Stomach smooth muscle (tissue), 2 donors: Measurements from ENCODE around the gene CCL28.
"Not testable (repeated sequence)": the region's sequence is repeated elsewhere in the genome, so short reads cannot be mapped to it uniquely, and the experiment has no call there.

Source experiments
- H3K27ac ChIP-seq: one replicate; pipeline ENCODE4 v1.7.0; 2013; ENCODE audit warnings: mild to moderate bottlenecking, low read length, inconsistent platforms
- H3K27me3 ChIP-seq, 2 donors: one replicate each; pipeline ENCODE4 v1.7.0; 2013; ENCODE audit warnings: low read length in 2 of 2; ENCODE audit not compliant: insufficient read depth in 2 of 2, control insufficient read depth in 1 of 2
- H3K36me3 ChIP-seq, 2 donors: one replicate each; pipeline ENCODE4 v1.7.0; 2013; ENCODE audit warnings: low read length in 2 of 2; ENCODE audit not compliant: control insufficient read depth in 2 of 2, insufficient read depth in 2 of 2
- H3K4me1 ChIP-seq: one replicate; pipeline ENCODE4 v1.7.0; 2013; ENCODE audit warnings: low read length; ENCODE audit not compliant: control insufficient read depth, insufficient read depth
- H3K4me3 ChIP-seq, 2 donors: one replicate each; pipeline ENCODE4 v1.7.0; 2013; ENCODE audit warnings: low read length in 2 of 2
- H3K9ac ChIP-seq, 2 donors: one replicate each; pipeline ENCODE4 v1.7.0; 2013; ENCODE audit warnings: low read length in 2 of 2, mild to moderate bottlenecking in 1 of 2
- H3K9me3 ChIP-seq, 2 donors: one replicate each; pipeline ENCODE4 v1.7.0; 2013; ENCODE audit warnings: low read length in 2 of 2; ENCODE audit not compliant: control insufficient read depth in 2 of 2
- donor health status: healthy.
- donor health status: Pancreatic carcinoma.

CCL28 gene, protein sequence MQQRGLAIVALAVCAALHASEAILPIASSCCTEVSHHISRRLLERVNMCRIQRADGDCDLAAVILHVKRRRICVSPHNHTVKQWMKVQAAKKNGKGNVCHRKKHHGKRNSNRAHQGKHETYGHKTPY

DNA sequence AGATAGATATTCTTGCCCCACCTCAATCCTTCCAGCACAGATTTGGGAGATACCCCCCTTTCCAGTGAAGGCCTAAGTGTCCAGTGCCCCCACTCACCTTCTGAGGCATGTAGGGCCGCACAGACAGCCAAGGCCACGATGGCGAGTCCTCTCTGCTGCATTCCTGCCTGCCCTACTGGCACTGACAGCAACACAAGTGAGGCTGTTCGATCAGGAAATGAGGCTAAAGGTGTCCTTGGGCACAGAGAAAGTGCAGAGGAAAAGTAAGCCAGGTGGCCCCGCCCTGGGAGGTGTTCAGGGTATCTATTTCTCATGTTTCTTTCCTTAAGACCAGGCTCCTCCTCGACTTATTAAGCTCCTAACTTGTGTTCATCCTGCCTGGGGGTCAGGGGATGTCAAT lies at the start of gene CCL28:
CCL28 (minus strand) TSS at position 236 of the 400 bp plus-strand sequence; CDS start at position 161, 75 bp downstream.
- Histone ChIP-seq H3K27ac (no peak within 1 kb of the TSS), H3K36me3 (no peaks in the 10 kb centered on the region), H3K27me3 (no peaks in the 10 kb centered on the region), H3K4me3 (no peak within 1 kb of the TSS), H3K9me3 (no peaks in the 10 kb centered on the region), H3K9ac (no peak within 1 kb of the TSS), H3K4me1 (peaks cover 2% of the 10 kb centered on the region)

DNA sequence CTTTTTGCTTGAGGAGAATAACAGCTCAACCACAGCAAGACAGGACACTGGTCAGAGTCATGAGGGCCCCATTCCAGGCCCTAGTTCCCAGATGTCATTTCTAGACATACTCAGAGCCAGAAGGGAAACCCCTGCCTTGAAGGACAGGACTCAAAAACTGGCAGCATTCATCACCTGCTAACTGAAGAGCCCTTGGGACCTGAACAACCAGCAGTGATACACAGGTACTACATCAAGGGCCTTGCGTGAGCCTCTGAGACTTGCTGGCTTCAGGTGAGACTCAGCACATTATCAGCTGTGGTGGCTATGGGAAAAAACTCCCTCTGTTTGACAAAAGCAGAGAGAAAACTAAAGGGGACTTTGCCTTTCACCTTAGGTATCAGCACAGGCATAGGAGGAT lies 48.9 kb upstream of the CCL28 start:
- no peaks in the 10 kb centered on the region for H3K27me3 ChIP-seq
- no peaks in the 10 kb centered on the region for H3K9me3 ChIP-seq

DNA sequence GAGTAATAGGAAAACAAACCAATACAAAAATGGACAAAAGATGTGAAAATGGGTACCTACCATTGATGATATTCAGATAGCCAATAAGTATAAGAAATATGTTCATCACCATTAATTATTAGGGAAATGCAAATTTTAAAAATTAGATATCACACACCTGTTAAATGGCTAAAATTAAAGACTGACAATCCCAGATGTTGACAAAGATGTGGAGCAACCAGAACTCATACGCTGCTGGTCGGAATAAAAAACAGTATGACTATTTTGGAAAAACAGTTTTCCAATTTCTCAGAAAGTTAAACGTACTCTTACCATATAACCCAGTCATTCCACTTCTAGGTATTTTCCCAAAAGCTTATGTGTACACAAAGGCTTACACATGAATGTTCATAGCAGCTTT lies 44.4 kb upstream of the CCL28 start:
- H3K9ac ChIP-seq: no peak overlapping the region
- no peak overlapping the region for H3K4me3 ChIP-seq
- no peaks in the 10 kb centered on the region for H3K27me3 ChIP-seq
- H3K36me3 ChIP-seq: peaks cover 0 to 4% of the 10 kb centered on the region in 2 donors
- no peak overlapping the region for H3K27ac ChIP-seq
- no peaks in the 10 kb centered on the region for H3K4me1 ChIP-seq
- H3K9me3 ChIP-seq: no peaks in the 10 kb centered on the region

More for the DNA sequence above, 48.9 kb upstream of the CCL28 start:
- H3K27ac ChIP-seq: no peak overlapping the region
- H3K4me3 ChIP-seq: no peak overlapping the region
- H3K36me3 ChIP-seq: peaks cover 0 to 6% of the 10 kb centered on the region in 2 donors
- H3K4me1 ChIP-seq: no peaks in the 10 kb centered on the region
- no peak overlapping the region for H3K9ac ChIP-seq

DNA sequence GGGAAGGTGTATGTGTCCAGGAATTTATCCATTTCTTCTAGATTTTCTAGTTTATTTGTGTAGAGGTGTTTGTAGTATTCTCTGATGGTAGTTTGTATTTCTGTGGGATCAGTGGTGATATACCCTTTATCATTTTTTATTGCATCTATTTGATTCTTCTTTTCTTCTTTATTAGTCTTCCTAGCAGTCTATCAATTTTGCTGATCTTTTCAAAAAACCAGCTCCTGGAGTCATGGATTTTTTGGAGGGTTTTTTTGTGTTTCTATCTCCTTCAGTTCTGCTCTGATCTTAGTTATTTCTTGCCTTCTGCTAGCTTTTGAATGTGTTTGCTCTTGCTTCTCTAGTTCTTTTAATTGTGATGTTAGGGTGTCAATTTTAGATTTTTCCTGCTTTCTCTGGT lies 29.4 kb upstream of the CCL28 start:
- not testable (repeated sequence) for H3K9me3 ChIP-seq, H3K9ac ChIP-seq, H3K27me3 ChIP-seq, H3K27ac ChIP-seq, H3K36me3 ChIP-seq, H3K4me1 ChIP-seq, H3K4me3 ChIP-seq

DNA sequence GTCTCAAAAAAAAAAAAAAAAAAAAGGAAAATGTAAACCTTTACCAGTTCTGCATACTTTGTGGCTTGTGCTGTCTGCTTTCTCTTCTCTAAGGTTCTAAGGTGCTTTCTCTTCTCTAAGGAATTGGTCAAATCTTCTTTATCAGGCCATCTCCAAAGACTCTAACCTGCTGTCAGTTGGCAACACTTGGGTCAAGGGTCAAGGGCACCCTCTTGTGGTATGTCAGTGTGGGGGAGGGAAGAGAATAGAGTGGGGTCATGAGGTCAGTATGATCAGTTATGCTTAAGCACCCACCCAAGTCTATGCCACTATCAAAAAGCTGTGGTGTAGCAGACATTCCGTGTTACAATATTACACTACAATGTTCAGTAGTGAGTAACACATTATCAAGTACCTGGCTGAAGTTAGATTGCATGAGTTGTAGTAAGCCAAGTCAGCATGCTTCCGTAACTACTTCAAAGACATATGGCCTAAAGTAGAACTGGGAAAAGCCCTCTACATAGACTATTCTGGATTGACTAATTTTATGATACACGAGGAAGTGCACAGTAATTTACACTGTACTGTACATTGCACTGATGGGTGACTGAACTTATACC lies 25.0 kb upstream of the CCL28 start:
- Histone ChIP-seq H3K9ac (no peak overlapping the region), H3K27ac (no peak overlapping the region), H3K4me3 (no peak overlapping the region), H3K4me1 (peaks cover 6% of the 10 kb centered on the region), H3K36me3 (no peaks in the 10 kb centered on the region), H3K27me3 (no peaks in the 10 kb centered on the region), H3K9me3 (no peaks in the 10 kb centered on the region)

DNA sequence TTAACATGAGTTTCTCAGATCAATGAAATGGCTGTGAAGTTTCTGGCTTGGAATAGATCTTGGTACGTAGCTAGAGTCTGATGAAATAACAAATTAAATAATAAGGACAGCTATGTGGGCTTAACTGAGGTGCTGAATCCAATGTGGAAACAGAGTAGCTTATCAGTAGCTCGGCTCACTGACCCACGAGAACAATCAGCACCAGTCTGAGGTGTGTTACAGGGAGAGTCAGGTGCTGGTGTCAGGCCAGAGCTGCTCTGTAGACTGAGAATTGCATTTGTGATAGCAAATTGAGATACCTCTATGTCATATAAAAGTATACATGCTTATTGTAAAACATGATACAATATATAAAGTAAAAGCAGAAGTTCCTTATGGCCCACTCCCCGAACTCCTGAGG lies 21.2 kb upstream of the CCL28 start:
- Histone ChIP-seq H3K4me1 (peaks cover 6% of the 10 kb centered on the region), H3K9me3 (no peaks in the 10 kb centered on the region), H3K36me3 (no peaks in the 10 kb centered on the region), H3K9ac (no peak overlapping the region), H3K27me3 (no peaks in the 10 kb centered on the region), H3K4me3 (no peak overlapping the region), H3K27ac (no peak overlapping the region)

DNA sequence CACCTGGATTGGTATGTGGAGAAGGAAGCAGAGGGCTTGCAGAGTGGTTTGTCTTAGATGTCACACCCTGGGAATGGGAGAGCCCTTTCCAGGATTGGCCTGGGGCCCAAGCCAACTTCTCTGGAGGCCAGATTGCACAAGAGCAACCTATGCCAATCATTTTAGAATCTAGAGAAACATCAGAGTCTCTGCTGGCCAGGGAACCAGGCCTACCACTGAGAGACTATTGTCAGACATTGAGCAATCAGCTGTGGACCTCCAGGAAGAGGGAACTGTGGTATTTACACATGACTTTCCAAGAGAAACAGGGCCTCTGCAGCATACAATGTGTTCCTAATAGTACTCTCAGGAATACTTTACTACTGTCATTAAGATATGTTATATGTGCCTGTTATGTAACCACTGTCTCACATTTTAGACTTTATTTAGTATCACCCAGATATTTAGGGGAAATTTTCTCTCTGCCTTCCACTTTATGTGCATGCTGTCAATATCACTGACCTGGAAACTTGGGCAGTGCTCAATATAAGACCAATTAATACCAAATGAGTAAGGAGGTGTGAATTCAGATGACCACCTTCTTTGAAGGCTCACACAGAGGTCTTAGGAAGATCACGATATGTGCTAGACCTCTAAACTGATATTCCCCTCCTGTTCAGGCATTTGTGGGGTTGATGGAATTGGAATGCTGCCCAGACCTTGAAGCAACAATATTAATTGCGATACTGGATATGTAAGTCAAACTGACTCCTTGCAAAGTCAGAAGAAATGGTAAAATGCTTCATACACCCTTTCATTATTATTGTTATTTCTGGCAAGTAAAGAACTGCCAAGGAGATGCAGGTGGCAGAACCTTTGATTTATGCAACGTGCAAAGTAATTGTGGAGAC lies 20.5 kb upstream of the CCL28 start:
- Histone ChIP-seq H3K36me3 (no peaks in the 10 kb centered on the region), H3K9me3 (no peaks in the 10 kb centered on the region), H3K4me3 (no peak overlapping the region), H3K4me1 (peaks cover 6% of the 10 kb centered on the region), H3K27me3 (no peaks in the 10 kb centered on the region), H3K9ac (no peak overlapping the region), H3K27ac (no peak overlapping the region)

DNA sequence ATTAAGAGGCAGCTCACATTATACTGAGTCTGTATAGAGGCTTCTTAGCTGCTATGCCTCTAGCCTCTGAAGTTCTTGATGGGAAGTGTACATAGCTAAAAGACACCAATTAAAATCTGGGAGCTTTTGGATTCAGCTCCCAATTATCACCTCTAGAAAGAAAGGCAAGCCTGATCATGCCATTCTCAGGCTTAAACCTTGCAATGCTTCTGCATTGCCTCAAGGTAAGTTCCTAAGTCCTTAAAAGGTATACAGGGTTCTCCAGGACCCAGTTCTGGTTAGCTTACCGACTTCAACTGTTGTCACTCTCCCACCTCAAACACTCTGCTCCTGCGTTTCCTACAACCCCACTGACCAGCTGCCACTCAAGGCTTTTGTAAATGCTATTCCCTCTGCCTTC lies 17.5 kb upstream of the CCL28 start:
- H3K36me3 ChIP-seq: no peaks in the 10 kb centered on the region
- H3K4me1 ChIP-seq: peaks cover 6% of the 10 kb centered on the region
- no peaks in the 10 kb centered on the region for H3K9me3 ChIP-seq
- H3K27ac ChIP-seq: no peak overlapping the region
- H3K9ac ChIP-seq: no peak overlapping the region
- H3K4me3 ChIP-seq: no peak overlapping the region
- no peaks in the 10 kb centered on the region for H3K27me3 ChIP-seq

DNA sequence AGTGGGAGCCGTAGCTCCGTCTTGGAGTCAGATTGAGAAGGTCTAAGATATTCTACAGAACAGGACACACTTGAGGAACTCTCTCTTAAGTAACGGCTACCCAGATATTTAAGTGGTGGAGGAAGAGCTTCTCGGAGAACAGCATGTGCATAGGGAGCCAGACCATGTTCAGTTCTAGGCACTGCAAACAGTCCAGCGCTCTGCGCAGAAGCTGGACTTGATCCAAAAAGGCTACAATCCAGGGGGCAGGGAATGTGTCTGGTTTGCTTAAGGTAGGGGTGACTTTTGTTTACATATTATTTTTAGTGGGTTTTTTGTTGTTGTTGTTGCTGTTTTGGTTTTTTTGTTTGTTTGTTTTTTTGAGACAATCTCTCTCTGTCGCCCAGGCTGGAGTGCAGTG lies 16.8 kb upstream of the CCL28 start:
- no peaks in the 10 kb centered on the region for H3K36me3 ChIP-seq
- H3K27me3 ChIP-seq: no peaks in the 10 kb centered on the region
- no peak overlapping the region for H3K4me3 ChIP-seq
- no peak overlapping the region for H3K27ac ChIP-seq
- peaks cover 6% of the 10 kb centered on the region for H3K4me1 ChIP-seq
- H3K9ac ChIP-seq: no peak overlapping the region
- no peaks in the 10 kb centered on the region for H3K9me3 ChIP-seq

DNA sequence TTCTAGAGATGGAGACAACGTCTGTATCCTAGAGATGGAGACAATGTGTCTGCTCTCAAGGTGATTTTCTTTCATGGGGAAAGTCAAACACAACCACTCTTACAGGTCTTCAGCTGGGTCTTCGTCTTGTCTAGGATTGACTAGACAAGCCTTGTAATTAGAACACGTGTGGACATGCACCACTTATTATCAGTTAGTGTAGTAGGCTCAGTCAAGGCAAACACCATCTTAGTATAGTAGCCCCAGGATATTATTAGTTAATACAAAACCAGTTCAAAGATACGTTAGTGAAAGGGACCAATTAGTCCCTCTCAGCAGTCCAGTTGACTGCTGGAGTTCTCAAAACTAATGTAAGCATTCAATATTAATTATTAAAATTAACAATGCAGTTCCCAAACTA lies 15.1 kb upstream of the CCL28 start:
- Histone ChIP-seq H3K9ac (no peak overlapping the region), H3K4me1 (peaks cover 2% of the 10 kb centered on the region), H3K27me3 (no peaks in the 10 kb centered on the region), H3K4me3 (no peak overlapping the region), H3K27ac (no peak overlapping the region), H3K9me3 (no peaks in the 10 kb centered on the region), H3K36me3 (no peaks in the 10 kb centered on the region)

DNA sequence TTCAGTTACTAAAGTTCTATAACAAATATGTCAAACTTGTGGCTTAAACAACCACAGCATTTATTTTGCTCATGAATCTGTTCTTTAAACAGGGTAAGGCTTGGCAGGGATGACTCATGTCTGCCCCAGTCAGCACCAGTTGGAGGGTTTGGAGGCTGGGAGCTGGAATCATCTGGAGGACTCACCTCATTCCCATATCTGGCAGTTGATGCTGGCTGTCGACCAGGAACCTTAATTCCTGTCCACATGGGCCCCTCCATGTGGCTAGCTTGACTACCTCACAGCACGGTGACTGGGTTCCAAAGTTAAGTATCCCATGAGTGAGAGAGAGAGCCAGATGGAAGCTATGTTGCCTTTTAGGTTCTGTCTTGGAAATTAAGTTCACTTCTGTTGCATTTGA lies 13.8 kb upstream of the CCL28 start:
- Histone ChIP-seq H3K27ac (no peak overlapping the region), H3K9me3 (no peaks in the 10 kb centered on the region), H3K9ac (no peak overlapping the region), H3K27me3 (no peaks in the 10 kb centered on the region), H3K36me3 (no peaks in the 10 kb centered on the region), H3K4me3 (no peak overlapping the region), H3K4me1 (no peaks in the 10 kb centered on the region)
